Liver (tissue), 3 donors: ENCODE measurements around the gene ANKRD2.

Source experiments
- CTCF ChIP-seq: fragments of 150-350 bp; IDR thresholded peaks from 2 replicates; pipeline ENCODE4 v1.5.1; 2017; ENCODE audit warnings: improper control_type of control experiment, low read depth, low read length; ENCODE audit not compliant: missing input control
- EGR1 ChIP-seq, 2 donors: IDR thresholded peaks; 2 replicates each; pipeline ENCODE4 v1.6.1; 2016 to 2018; ENCODE audit warnings: antibody characterized with exemption in 2 of 2, low read depth in 2 of 2
- GABPA ChIP-seq, 2 donors: IDR thresholded peaks in 1 of 2; conservative IDR thresholded peaks in 1 of 2; 2 replicates each; pipeline ENCODE4 v1.6.1; 2016; ENCODE audit warnings: antibody characterized with exemption in 2 of 2, mild to moderate bottlenecking in 1 of 2, moderate library complexity in 1 of 2
- MAX ChIP-seq: IDR thresholded peaks from 2 replicates; pipeline ENCODE4 v1.6.1; 2016; ENCODE audit warnings: antibody characterized with exemption
- RAD21 ChIP-seq, 2 donors: IDR thresholded peaks; 2 replicates each; pipeline ENCODE4 v1.6.1; 2016; ENCODE audit warnings: antibody characterized with exemption in 2 of 2, mild to moderate bottlenecking in 2 of 2
- REST ChIP-seq: IDR thresholded peaks from 2 replicates; pipeline ENCODE4 v1.6.1; 2016; ENCODE audit warnings: antibody characterized with exemption, mild to moderate bottlenecking
- SP1 ChIP-seq: IDR thresholded peaks from 2 replicates; pipeline ENCODE4 v1.6.1; 2018; ENCODE audit warnings: antibody characterized with exemption, mild to moderate bottlenecking
- TAF1 ChIP-seq: conservative IDR thresholded peaks from 2 replicates; pipeline ENCODE4 v1.6.1; 2016; ENCODE audit warnings: antibody characterized with exemption, mild to moderate bottlenecking
- YY1 ChIP-seq: IDR thresholded peaks from 2 replicates; pipeline ENCODE4 v1.6.1; 2016; ENCODE audit warnings: antibody characterized with exemption, mild to moderate bottlenecking
- ZBTB33 ChIP-seq: IDR thresholded peaks from 2 replicates; pipeline ENCODE4 v1.6.1; 2016; ENCODE audit warnings: antibody characterized with exemption
- donor health status: healthy.
- donor health status: healthy.

GRCh38 chr10:97598407-97599271 lies 26.1 kb downstream of the ANKRD2 start:
- TF ChIP-seq ZBTB33 = no peak
- no peak for TF ChIP-seq CTCF
- no peak for TF ChIP-seq MAX
- TF ChIP-seq REST = no peak
- TF ChIP-seq YY1 = no peak
- no peak for TF ChIP-seq SP1
- no peak for TF ChIP-seq RAD21 (IDR thresholded peaks at IDR 0.05)
- TF ChIP-seq GABPA (IDR thresholded peaks at IDR 0.05 in 1 of 2, conservative IDR thresholded peaks at IDR 0.05 in 1 of 2) = no peak
- TF ChIP-seq EGR1 (IDR thresholded peaks at IDR 0.05; ENCODE audit: low read depth in 2 of 2) = no peak
- TF ChIP-seq TAF1 = no peak
